G401 (cell line): ENCODE data around the gene BBS9. TPM values are rescaled to one million over a fixed set of nuclear protein-coding genes. Genes with fewer than 3 reads are reported as not detected.
"Not testable (repeated sequence)": the region's sequence is repeated elsewhere in the genome, so short reads cannot be mapped to it uniquely, and the experiment has no call there.

Experiments used
- DNase-seq: peaks from one replicate; pipeline ENCODE4 v3.0.0-alpha.2; 2015; ENCODE audit warnings: low spot score
- in situ Hi-C: cut with HindIII; loops from 2 replicates; pipeline ENCODE4 v1.10.0; 2016; ENCODE audit warnings: low sequenced_read_pairs, mixed read lengths
- total RNA-seq: library from RNA; depleted of rRNA; stranded (reverse); fragments of >200 nt; shearing (Covaris generic); gene quantifications from 2 replicates; pipeline ENCODE4 v1.2.3, GENCODE V29; 2014

The BBS9 gene
- total RNA-seq, 1 experiment from 2014 or later: 17.7 TPM

GRCh38 chr7:33509206-33509605 lies 379.8 kb downstream of the BBS9 start:
- DNase-seq: no peak
- in situ Hi-C loops: no loop called here

- no peak for DNase-seq
- in situ Hi-C loops: no loop called here
Measured at GRCh38 chr7:33511778-33512177, 382.4 kb downstream of the BBS9 start.

GRCh38 chr7:33516568-33516967 lies 387.2 kb downstream of the BBS9 start:
- in situ Hi-C loops: no loop called here

DNA sequence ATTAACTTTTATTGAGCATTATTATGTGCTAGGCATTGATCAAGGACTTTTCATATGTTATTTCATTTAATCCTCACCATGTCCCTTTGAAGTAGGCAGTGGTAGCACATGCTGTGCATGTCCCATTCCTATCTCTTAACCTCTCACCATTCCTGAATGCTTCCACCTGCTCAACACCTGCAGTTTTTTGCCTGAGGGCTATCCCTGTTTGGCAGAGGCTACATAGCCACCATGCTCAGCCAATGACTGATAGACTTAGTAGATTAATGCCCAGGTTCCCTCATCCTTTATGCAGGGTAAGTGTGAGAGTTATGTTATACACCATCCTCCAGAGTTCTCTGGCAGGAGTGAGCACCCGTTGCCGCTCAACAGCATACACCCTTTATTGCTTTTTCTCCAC lies 387.8 kb downstream of the BBS9 start:
- in situ Hi-C loops: no loop called here
- no peak for DNase-seq

More at GRCh38 chr7:33516568-33516967, 387.2 kb downstream of the BBS9 start:
- DNase-seq: no peak

GRCh38 chr7:33527008-33527407 lies 397.6 kb downstream of the BBS9 start:
- DNase-seq, in situ Hi-C loops: not testable (repeated sequence)

DNA sequence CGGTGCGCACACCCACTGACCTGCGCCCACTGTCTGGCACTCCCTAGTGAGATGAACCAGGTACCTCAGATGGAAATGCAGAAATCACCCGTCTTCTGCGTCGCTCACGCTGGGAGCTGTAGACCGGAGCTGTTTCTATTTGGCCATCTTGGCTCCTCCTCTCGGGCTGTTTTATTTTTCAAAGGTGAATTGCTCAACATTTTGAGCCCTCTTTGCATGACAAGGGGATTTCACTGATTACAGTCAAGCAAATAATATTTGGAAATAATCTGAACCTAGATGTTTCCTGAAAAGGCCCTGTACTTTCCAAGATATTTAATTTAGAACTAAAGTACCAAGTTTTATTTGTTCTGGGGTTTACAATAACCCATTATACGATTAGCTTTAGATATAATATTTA lies 398.2 kb downstream of the BBS9 start:
- DNase-seq, in situ Hi-C loops: not testable (repeated sequence)

DNA sequence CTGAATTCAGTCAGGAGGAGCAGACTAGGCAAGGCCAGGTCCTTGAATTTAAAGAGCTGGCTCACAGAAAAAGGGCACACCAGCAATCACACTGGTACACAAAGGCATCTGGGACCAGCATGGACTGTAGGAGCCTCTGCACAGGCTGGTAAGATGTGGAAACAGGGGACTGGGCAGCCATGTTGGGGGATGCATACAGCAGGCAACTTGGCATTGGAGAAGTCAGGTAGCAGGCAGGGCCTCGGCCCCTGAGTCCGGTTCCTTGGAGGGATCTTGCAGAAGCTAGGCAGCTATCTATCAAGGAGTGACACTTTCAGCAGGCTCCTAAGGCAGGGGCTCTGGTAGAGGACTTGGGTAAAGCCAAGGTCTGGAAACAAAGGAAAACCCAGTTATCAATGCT lies 399.7 kb downstream of the BBS9 start:
- in situ Hi-C loops: no loop called here
- DNase-seq: no peak

- DNase-seq: no peak
- in situ Hi-C loops: no loop called here
Measured at GRCh38 chr7:33530664-33531063, 401.3 kb downstream of the BBS9 start.

- no peak for DNase-seq
- in situ Hi-C loops: no loop called here
Measured at GRCh38 chr7:33531888-33532287, 402.5 kb downstream of the BBS9 start.

DNA sequence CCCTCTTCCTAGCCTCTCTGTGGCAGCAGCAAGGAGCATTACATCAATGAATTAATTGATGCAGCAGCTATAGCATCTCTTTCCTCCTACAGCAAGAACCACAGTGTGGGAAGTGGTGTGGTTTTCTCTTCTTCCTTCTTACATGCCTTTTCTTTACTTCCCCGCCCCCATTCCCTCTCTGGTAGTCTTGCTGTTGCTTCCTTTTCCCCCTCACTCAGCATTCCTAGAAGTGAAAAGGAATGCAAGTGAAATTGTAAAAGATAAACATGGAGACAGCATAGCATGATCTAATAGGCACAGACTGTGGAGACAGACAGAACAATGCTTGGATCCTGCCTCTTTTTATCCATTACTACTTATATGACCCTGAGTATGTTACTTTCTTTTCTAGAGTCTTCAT lies 405.5 kb downstream of the BBS9 start:
- in situ Hi-C loops: no loop called here
- no peak for DNase-seq

DNA sequence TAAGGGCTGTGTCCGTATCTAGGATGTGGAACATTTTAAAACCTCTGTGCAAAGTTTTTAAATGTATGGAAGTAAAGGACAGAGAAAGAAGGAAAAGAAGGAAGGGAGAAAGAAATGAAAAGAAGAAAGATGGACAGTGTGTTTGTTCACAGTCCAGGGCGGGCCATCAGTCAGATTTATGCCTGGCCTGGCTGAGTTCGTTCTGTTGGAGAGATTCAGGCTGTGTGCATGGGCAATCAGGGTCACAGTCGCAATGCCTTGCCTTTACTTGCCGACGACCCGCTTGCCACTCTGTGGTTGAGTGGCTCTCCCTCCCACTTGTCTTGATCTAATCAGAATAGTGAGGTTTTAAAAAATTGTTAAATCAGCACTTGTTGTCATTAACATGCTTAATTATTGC lies 406.6 kb downstream of the BBS9 start:
- in situ Hi-C loops: no loop called here
- no peak for DNase-seq

DNA sequence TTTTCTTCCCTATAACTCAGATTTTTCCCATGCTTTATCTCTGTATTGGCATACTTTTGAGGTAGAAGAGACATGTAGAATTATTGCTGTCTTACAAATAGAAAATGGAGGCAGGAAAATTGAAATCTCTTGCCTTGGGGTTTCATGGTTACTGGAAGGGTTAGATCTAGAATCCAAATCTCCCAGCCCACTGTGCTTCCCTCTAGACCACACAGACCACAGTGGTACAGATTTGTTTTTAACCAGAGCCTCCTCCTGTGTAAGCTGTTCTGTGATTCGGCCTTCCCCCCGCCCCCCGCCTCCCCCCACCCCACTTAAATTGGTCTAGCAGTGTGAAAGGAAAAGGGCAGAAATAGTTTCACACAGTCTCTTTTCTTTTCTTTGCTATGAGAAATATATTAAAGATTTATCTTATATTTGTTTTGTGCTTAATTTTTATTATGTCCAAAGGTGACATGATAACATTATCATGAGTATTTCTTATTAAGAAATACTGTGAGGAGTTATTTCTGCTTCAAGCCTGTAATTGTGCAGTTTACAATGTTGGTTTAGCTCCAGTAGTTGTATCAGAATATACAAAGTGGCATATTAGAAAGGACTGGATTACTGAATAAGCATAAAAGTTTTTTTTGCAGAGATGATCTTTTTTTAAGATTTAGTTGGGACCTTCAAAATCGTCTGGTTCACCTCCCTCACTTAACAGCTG lies 407.2 kb downstream of the BBS9 start:
- in situ Hi-C loops: no loop called here
- DNase-seq: no peak

- in situ Hi-C loops: no loop called here
- no peak for DNase-seq
Measured at GRCh38 chr7:33537104-33537477, 407.7 kb downstream of the BBS9 start.

DNA sequence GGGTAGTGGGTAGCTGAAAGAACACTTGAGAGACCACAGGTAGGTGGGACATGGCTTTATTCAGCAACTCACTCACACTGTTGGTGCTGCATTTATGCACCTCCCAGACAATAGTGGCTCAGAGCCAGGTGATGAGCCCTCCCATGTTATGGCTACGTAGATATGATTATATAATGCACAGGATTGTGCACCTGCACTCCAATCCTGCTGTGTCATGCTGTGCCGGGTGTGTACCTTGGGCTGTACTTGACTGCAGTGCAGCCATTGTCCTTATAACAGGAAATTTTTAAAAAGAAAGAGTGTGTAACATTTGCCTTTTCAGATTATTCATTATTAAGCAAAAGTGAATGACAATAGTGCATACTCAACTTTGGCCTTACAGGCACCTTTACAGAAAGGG lies 409.8 kb downstream of the BBS9 start:
- in situ Hi-C loops: no loop called here
- DNase-seq: no peak

GRCh38 chr7:33539659-33540400 lies 410.5 kb downstream of the BBS9 start:
- in situ Hi-C loops: no loop called here
- DNase-seq: no peak

DNA sequence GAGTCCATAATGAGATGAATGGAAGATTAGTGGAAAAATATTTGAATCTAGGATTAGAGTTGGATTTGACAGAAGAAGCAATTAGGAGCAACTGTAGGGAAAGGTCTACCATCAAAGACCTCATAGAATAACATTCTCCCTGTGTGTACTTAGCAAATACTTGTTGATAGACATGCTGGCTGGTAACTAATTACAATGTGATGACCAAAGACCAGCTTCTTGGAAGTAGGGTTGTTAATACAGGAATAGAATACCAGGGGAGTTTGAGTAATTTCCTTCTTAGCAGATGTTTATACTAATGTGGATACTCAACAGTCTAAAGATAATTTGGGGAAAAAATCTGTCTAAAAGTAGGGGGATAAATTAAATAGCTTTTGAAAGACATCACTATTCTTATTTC lies 418.5 kb downstream of the BBS9 start:
- in situ Hi-C loops: no loop called here
- DNase-seq: no peak

- DNase-seq: no peak
- in situ Hi-C loops: no loop called here
Measured at GRCh38 chr7:33550363-33550762, 421.0 kb downstream of the BBS9 start.

DNA sequence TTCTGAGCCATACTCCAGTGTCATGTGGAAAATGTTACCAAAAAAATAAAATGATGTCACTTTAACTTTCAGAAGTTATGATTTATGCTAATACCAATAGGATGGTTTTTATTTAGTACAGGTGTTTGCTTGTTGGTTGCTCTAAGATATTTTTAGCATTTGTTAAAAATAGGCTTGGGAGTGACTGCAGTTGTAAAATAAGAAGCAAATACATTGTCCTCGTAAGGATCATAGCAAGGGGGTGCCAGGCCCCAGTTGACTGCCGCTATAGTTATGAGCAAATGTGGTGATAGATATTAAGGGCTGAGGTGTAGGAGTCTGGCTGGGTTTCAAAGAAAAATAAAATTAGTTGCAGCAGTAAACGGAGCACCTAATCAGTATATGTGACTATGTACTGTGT lies 421.6 kb downstream of the BBS9 start:
- in situ Hi-C loops: no loop called here
- DNase-seq: no peak

DNA sequence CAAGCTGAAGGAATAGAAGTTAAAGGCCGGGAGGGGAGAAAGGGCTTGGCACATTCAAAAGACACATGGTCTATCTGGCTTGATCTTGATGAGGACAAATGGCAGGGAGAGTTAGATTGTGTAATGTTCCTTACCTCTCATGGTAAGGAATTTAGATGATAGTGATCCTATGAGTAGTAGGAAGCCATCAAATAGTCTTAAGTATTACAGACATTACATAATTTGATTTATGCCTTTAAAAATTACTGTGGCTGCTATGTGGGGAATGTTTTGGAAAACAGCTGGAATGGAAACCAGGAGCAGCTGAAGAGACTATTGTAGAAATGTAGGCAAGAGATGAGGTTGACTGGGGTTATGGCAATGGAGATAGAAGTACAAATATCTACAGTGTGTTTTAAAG lies 424.7 kb downstream of the BBS9 start:
- in situ Hi-C loops: no loop called here
- no peak for DNase-seq

GRCh38 chr7:33554576-33554975 lies 425.2 kb downstream of the BBS9 start:
- peak; percentile 28 for DNase-seq
- in situ Hi-C loops: no loop called here

DNA sequence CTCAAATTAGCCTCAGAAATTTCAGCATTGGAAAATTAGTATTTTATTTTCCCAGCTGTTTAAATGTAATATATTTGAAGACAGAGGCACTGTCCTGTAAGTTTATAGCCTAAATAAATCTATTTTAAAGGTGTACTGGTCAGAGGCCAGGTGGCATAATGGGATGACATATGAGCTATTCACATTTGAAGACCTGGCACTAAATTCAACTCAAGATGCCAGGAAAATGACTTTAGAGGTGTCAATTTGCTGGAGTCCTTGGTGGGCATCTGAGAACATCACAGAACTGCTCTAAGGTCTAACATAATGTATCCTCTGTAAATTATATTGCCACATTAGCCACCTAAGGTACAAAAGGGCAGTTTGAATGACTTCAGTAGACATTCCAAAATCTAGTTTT lies 427.1 kb downstream of the BBS9 start:
- DNase-seq: peak; percentile 61
- in situ Hi-C loops: no loop called here
